Anterior cingulate cortex (tissue), 58 donors: ENCODE data around the gene CDK11B.

Experiments used
- DNase-seq, 58 donors: peaks; one replicate each; lab custom pipeline; 2025; lab: John Stamatoyannopoulos, UW

The CDK11B gene

DNA sequence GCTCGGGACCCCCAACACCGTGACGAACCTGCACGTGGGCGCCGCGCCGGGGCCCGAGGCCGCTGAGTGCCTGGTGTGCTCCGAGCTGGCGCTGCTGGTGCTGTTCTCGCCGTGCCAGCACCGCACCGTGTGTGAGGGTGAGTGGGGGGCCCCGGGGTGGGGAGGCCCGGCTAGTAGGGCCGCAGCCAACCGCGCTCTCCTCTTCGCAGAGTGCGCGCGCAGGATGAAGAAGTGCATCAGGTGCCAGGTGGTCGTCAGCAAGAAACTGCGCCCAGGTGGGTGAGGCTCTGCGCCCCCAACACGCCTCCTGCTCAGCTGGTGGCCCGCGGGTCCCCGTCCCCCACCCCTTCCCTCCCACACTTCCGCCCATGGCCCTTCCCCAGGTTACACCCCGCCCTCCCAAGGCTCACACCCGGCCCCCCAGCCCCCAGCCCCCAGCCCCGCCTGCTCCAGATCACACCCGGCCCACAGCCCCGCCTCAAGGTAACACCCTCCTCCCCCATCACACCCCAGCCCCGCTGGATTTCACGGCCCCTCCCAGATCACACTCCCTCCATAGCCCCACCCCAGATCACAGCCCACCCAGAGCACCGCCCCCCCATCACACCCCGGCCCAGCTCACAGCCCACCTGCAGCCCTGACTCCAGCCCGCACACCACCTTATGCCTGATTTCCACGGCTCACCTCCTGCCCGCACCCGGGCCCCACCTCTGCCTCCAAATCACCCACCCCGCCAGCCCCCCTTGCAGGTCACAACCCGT, 29.2 kb downstream of the CDK11B start:
- DNase-seq = no peak

DNA sequence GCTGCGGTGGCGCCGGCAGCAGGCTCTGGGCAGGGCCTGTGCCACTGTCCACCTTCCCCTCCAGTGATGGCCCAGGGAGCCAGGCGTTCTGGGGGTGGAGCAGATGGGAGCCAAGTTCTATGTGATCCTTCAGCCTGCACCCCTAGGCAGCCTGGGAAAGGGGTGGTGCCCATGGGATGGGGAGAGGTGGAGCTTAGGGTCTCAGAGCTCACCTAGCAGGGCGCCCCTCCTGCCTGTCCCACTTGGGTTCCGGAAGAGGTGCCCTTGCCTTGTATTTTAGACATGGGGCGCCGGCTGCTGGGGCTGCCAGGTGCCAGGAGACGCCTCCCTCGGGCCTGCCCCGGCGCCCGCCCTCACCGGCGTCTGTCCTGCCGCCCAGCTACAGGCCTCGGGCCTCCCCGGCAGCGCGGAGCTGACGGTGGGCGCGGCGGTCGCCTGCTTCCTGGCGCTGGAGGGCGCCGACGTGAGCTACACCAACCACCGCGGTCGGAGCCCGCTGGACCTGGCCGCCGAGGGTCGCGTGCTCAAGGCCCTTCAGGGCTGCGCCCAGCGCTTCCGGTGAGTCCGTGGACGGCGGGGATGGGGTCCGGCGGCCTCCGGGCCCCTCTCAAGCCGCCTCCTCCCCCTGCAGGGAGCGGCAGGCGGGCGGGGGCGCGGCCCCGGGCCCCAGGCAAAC, 29.9 kb downstream of the CDK11B start:
- DNase-seq = no peak

DNA sequence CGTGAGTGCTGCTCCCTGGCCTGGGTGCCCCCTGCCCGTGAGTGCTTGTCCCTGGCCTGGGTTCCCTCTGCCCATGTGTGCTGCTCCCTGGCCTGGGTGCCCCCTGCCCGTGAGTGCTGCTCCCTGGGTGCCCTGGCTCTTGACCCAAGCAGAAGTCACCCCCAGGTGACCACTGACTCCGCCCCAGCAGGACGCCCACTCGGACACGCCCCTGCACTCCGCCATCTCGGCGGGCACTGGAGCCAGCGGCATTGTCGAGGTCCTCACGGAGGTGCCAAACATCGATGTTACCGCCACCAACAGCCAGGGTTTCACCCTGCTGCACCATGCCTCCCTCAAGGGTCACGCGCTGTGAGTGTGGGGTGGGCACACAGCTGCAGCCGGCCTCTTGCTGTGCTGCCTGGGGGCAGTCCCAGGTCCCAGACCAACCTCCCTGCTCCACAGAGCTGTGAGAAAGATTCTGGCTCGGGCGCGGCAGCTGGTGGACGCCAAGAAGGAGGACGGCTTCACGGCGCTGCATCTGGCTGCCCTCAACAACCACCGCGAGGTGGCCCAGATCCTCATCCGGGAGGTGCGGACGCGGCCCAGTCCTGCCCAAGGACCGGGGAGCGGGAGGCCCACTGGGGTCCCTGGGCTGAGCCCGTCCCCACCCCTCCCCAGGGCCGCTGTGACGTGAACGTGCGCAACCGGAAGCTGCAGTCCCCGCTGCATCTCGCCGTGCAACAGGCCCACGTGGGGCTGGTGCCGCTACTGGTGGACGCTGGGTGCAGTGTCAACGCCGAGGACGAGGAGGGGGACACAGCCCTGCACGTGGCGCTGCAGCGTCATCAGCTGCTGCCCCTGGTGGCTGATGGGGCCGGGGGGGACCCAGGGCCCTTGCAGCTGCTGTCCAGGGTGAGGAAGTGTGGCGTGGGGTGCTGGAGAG, 30.7 kb downstream of the CDK11B start:
- DNase-seq = no peak

DNA sequence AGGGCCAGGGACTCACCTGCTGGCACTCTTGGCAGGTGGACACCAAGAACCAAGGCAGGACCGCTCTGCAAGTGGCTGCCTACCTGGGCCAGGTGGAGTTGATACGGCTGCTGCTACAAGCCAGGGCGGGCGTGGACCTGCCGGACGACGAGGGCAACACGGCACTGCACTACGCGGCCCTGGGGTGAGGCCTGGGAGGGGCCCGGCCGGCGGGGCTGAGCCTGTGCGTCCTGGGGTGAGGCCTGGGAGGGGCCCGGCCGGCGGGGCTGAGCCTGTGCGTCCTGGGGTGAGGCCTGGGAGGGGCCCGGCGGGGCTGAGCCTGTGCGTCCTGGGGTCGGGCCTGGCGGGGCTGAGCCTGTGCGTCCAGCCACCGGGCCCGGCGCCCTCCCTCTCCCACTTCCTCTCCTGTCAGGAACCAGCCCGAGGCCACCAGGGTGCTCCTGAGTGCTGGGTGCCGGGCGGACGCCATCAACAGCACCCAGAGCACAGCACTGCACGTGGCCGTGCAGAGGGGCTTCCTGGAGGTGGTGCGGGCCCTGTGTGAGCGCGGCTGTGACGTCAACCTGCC, 31.5 kb downstream of the CDK11B start:
- DNase-seq = no peak

DNA sequence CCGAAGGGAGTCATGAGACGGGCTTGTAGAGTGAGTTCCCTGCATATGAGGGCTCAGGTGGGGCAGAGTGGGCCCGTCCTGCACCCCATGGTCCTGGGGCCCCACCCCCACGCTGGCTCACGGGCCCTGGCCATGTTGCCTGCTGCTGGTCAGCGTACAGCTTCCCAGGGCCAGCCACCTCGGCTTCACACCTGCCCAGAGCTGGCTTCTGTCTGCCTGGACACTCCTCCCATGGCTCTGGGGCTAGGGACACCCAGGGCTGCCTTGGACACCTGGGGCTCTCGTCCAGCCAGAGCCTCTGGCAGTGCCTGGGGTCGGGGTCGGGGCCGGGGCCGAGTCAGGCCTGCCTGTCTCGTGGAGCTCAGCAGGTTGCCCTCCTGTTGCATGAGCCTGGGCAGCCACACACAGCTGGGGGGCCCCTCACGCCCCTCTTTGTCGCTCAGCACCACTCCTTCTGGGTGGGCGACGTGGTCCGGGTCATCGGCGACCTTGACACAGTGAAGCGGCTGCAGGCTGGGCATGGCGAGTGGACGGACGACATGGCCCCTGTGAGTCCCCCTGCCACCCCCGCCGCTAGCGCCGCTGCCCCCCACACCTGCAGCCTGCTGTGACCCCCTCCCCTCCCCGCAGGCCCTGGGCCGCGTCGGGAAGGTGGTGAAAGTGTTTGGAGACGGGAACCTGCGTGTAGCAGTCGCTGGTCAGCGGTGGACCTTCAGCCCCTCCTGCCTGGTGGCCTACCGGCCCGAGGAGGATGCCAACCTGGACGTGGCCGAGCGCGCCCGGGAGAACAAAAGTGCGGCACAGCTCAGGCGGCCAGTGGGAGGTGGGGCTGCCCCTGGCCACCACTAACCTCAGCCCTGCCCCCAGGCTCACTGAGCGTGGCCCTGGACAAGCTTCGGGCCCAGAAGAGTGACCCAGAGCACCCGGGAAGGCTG, 32.3 kb downstream of the CDK11B start:
- DNase-seq = no peak

DNA sequence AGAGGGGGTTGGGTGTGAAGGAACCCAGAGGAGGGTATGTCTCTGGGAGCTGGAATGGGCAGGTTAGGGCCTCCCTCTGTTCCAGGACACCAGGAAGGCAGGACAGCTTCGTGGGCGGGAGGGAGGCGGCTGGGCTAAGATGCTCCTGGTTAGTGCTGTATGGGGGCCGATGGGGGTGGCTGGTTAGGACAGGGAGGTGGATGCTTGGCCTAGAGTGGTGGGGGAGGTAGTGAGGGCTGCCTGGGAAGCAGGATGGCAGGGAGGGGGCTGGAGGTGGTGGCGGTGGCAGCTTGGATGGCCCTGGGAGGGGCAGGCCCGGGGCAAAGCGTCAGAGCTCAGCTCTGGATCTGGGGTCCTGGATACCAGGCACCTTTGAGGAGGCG, 33.0 kb downstream of the CDK11B start:
- DNase-seq = no peak

DNA sequence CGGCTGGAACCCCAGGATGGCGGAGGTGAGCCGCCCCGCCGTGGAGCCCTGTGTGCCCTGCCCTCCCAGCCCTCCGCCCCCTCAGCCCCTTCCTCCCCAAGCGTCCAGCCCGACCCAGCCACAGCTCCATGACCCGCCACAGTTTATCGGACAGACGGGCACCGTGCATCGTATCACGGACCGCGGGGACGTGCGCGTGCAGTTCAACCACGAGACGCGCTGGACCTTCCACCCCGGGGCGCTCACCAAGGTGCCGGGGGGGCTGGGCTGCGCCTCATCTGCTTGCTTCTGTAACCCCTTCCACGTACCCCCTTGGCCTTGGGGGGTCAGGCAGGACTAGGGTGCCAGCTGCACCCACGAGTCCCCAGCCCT, 33.4 kb downstream of the CDK11B start:
- DNase-seq = no peak

DNA sequence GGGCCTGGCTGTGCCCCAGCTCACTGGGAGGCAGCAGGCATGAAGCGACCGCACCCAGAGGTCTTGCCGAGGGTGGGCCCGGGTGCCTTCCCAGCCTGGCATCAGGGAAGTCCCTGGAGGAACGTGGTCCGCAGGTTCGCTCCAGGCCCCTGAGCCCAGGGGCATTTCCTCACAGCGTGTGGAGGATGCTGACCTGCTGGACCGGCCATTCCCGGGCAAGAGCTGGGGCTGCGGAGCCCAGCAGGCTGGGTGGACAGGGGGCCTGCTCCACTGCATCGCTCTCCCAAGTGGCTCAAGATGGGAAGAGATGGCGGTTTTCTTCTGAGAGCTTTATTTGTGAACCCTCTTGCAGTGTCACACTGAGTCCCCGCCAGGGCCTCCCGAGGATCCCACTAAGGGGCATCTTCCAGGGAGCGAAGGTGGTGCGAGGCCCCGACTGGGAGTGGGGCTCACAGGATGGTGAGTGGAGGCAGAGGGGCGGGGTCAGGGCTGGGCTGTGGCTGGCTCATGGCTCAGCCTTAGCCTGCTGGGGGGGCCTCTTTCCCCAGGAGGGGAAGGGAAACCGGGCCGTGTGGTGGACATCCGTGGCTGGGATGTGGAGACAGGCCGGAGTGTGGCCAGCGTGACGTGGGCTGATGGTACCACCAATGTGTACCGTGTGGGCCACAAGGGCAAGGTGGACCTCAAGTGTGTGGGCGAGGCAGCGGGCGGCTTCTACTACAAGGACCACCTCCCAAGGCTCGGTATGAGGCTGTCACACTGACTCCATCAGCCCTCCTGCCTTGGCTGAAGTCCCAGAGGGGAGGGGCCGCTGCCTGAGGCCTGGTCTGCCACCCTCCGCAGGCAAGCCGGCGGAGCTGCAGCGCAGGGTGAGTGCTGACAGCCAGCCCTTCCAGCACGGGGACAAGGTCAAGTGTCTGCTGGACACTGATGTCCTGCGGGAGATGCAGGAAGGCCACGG, 34.1 kb downstream of the CDK11B start:
- DNase-seq = no peak

DNA sequence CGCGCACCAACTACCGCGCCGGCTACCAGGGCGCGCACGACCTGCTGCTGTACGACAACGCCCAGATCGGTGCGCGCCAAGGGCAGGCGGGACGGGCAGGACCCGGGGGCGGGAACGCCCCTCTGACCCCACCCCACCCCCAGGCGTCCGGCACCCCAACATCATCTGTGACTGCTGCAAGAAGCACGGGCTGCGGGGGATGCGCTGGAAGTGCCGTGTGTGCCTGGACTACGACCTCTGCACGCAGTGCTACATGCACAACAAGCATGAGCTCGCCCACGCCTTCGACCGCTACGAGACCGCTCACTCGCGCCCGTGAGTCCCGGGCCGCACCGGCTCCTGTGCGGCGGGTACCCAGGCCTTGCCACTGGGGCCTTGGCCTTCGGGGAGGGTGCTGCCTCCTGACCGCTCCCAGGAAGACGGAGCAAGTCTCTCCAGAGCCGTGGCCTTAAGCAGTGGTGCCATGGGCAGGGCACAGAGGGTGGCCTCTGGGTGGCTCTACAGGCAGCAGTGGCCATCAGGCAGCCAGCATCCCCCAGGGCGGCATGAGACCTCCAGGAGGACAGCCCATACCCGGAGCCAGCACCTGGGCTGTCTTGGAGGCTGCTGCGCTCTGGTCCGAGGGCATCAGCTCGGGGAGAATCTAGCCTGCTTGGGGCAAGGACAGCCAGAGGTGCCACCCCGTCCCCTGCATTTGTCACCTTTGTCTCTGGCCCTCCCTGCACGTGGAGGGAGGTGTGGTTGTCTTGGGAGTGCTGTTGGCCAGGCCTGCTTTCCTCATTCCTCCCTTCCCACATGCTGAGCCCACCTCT, 35.0 kb downstream of the CDK11B start:
- no peak for DNase-seq

DNA sequence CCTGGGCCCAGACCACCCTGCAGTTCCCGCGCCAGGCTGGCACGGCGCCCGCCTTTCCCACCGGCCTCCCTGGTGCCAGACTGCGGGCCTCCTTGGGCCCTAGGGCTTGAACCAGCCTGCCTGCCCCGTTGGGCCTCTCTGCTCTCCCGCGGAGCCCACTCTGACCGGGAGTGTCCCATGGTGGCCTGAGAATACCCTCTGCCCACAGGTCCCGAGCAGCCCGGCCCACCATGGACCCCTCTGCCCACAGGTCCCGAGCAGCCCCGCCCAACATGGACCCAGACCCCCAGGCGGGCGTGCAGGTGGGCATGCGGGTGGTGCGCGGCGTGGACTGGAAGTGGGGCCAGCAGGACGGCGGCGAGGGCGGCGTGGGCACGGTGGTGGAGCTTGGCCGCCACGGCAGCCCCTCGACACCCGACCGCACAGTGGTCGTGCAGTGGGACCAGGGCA, 35.6 kb downstream of the CDK11B start:
- DNase-seq = no peak

DNA sequence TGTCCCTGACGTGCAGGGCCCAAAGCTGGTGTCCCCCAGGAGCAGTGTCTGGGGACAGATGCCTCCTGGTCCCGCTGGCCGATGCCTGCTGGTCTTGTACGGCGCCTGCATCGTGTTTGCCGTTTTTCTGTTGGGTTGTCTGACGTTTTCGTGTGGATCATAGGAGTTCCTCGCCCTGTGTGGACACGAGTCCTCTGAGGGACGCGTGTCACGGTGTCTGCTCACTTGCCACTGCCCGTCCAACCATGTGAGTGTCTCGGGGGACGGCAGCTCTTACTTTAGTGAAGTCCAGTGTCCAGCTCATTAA, 36.1 kb downstream of the CDK11B start:
- no peak for DNase-seq

DNA sequence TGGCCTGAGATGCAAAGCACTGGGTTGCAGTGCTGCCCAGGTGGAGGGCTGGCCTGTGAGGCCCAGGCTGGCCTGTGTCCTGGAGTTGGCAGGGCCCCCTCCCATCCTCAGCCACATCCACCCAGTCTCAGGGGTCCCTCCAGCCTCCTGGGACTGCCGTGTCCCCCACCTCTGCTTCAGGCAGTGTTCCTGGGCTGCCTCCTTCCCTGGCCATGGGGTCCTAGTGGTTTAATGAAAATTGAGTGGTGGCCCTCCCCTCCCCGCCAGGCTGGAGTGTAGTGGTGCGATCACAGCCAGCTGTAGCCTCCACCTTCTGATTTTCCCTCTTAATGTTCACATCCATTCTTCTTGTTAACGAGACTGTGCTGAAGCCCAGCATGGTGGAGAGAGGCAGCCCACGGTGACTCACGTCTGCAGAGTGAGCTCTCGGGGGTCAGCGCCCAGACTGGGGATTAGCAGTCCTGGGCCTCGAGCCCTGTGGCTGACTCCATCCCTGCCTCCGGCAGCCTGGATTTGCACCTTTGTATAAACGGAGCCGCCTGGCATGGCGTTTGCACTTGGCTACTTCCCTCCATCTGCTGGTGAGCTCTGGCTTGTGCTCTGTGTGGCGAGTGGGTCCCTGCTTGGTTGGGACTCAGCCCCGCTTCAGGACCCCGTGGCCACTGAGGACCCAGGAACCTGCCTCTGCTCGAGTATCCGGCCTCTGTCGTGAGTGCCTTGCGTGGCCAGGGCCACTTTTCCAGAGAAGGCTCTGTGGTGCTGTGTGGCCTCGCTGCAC, 36.6 kb downstream of the CDK11B start:
- DNase-seq = no peak

DNA sequence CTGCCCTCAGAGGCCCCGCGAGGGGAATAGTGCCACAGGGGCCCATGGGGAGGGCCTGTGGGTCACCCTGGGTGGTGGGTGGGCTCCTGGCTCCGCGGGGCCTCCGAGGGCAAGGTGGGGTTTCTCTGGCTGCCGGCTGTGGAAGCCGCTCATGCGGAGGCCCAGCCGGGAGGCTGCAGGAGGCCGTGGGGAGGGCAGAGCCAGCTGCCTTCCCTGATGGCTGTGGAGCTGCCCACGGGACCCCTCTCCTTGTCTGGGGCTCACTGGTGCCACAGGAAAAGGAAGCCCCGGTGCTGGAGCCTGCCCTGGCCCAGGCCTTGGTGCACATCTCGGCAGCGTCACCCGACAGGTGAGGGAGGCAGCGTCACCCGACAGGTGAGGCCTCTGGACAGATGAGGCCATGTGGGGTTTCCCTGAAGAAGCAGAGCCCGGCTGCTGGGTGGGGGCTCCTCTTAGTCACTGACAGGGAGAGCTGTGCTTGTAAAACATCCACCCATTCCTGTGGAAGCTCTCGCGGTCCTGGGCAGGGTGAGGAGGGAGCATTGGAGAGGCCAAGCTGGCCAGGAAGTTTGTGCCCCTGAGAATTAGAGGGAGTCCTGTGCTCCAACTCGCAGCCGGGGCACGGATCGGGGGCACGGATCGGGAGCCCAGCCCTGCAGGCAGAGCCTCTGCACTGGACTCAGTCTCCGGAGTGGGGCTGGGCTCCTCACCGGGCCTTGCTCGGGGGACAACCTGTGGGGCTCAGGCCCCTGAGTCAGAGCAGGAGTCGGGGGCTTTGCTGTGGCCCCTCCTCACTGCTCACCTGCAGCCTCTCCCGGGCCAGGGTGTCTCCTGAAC, 37.4 kb downstream of the CDK11B start:
- DNase-seq = no peak

DNA sequence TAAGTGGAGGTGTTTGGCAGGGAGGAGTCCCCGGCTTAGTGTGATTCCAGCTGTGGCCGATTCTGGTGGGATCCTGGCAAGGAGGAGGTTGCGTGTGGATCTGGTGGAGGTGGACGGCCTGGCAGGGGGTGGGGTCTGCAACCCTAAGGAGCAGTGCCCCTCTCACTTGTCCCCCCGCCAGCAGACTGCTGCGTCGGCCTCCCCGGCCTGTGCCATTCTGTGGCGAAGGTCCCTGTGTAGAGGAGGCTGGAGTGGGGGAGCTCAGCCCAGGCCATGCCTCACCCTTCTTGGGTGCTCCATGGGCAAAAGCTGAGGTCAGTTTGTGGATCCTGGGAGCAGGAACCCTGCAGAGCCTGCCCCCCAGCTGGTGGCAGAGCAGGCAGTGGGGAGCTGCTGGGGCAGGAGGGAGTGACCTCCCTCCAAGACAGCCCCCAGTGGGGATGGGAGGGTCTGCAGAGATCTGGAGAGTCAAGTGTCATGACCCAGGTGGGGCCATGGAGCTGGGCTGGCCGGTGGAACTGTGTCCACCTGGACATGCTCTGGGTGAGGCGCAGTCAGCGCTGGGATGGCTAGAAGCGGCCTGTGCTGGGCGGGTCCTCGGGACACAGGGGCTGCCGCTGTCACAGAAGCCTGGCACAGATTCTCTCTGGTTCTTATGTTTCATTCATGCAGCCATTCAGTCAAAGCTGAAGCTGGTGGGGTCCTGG, 38.2 kb downstream of the CDK11B start:
- DNase-seq = no peak

DNA sequence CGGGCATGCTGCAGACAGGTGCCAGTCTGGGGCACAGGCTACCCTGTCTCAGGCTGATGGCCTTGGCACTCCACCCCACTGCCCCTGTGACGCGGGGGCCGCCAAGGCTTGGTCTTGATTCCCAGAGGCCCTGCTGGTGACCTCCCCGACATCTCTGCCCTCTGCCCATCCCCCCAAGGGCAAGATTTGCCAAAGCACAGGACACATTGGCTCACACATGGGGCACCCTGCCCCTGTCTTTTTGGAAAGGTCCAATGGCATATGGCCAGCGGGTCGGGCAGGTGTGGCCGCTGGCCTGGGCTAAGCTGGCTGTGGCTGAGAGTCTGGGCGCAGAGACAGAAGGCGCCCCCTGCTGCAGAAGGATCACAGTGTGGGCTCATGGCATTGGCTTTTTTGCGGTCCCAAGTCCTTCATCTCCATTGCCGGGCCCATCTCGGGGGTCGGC, 38.9 kb downstream of the CDK11B start:
- DNase-seq = no peak
